ENCODE measurements around the gene PHKB. TPM values are rescaled to one million over a fixed set of nuclear protein-coding genes. Genes with fewer than 3 reads are reported as not detected.

PHKB gene
- total RNA-seq, 1 donor from 2014 or later, result 110 TPM

GRCh38 chr16:47586121-47586520 lies 125.0 kb downstream of the PHKB start:
- no peak overlapping the region for H3K4me3 Mint-ChIP-seq
- CTCF ChIA-PET, result no interaction called here
- DNase-seq, result no peak
- intact Hi-C loops (cut with micrococcal nuclease), result no loop called here
- POLR2A ChIA-PET, result no interaction called here
- no peak for TF ChIP-seq CTCF (IDR thresholded peaks at IDR 0.05)
- H3K27me3 Mint-ChIP-seq, result no peaks in the 10 kb centered on the region
- no peak overlapping the region for H3K27ac Mint-ChIP-seq
- peaks cover 64% of the 10 kb centered on the region for H3K36me3 Mint-ChIP-seq (ENCODE audit: low read depth)
- no peak for ATAC-seq (ENCODE audit: low read depth)
- H3K4me1 Mint-ChIP-seq, result peaks cover 2% of the 10 kb centered on the region
- no peaks in the 10 kb centered on the region for H3K9me3 Mint-ChIP-seq

DNA sequence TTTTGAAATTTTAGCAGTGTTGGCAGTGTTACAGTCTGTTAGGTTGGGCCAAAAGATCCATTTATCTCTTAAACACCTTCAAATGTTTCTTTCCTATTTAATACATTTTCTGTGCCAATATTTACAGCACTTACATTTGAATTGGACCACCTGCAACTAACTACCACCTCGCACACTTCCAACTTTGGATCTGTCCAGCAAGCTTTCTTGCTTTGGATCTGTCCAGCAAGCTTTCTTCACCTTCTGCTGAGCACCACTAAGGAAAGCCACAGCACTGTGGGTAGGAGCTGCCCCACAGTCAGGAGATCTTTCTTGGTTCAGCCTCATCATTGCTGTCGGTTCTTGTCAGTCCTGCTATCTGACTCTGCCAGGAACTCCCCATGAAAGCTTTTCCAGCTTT lies 129.3 kb downstream of the PHKB start:
- no peak for TF ChIP-seq CTCF (IDR thresholded peaks at IDR 0.05)
- intact Hi-C loops (cut with micrococcal nuclease), result no loop called here
- Mint-ChIP-seq H3K27ac (no peak overlapping the region), H3K36me3 (ENCODE audit: low read depth) (peaks cover 63% of the 10 kb centered on the region), H3K4me1 (no peaks in the 10 kb centered on the region), H3K4me3 (no peak overlapping the region), H3K9me3 (no peaks in the 10 kb centered on the region), H3K27me3 (no peaks in the 10 kb centered on the region)
- ATAC-seq (ENCODE audit: low read depth), result no peak
- CTCF ChIA-PET, result no interaction called here
- POLR2A ChIA-PET, result no interaction called here
- DNase-seq, result no peak

DNA sequence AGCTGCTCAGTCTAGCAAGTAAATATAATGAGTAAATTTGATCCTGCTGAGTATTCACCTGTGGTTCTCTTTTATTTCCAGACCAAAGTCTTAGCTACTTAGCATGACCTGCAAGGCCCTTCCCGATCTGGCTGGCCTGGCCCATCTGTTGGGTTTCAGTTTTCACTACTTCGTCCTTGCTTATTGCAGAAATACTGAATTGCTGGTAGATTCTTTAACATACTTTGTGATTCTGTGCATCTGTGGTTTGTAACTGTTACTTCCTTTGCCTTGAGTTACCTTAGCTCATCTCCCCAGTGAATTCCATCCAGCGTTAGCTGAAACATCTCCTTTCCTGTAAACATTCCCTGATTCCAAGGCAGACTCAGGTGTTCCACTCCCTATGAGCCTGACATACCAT lies 131.1 kb downstream of the PHKB start:
- intact Hi-C loops (cut with micrococcal nuclease), result loop anchor here (2.0 kb wide), 1 partner anchor 13 kb away; no protein-coding TSS in a partner anchor
- no peak for ATAC-seq (ENCODE audit: low read depth)
- CTCF ChIA-PET, result no interaction called here
- Mint-ChIP-seq H3K27me3 (no peaks in the 10 kb centered on the region), H3K4me3 (no peak overlapping the region), H3K27ac (no peak overlapping the region), H3K36me3 (ENCODE audit: low read depth) (peaks cover 69% of the 10 kb centered on the region), H3K9me3 (no peaks in the 10 kb centered on the region), H3K4me1 (no peaks in the 10 kb centered on the region)
- DNase-seq, result no peak
- POLR2A ChIA-PET, result no interaction called here
- TF ChIP-seq CTCF (IDR thresholded peaks at IDR 0.05), result no peak

DNA sequence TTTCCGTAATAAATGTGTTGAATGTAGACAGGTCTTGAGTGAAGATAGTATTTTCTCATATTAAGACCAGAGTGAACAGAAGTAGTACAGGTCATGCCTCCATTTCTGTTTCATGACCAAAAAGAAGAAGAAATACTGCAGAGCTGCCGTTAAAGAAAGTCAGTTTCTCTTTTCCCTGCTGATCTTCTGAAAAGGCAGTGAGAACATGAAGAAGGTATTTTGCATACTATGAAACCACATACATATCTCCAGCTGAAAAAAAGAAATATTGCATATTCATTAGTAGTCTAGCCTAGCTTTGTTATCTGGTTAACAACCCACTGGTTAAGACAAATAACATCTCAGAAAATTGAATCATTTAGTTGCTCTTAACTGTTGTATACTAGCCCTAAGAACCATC lies 138.4 kb downstream of the PHKB start:
- H3K9me3 Mint-ChIP-seq, result no peaks in the 10 kb centered on the region
- no peaks in the 10 kb centered on the region for H3K27me3 Mint-ChIP-seq
- CTCF ChIA-PET, result no interaction called here
- peak; percentile 57 for ATAC-seq (ENCODE audit: low read depth)
- no peak overlapping the region for H3K4me3 Mint-ChIP-seq
- peaks cover 16% of the 10 kb centered on the region for H3K4me1 Mint-ChIP-seq
- POLR2A ChIA-PET, result interaction anchor here (1.1 to 2.0 kb wide), 3 partner anchors 19 to 626 kb away, joined by 3 to 9 read pairs (median 4); partner anchors contain the start of genes ITFG1 and PHKB
- DNase-seq, result no peak
- intact Hi-C loops (cut with micrococcal nuclease), result loop anchor here (5.0 kb wide), 1 partner anchor 137 kb away; the partner anchor contains the start of genes ITFG1 and PHKB
- peaks cover 58% of the 10 kb centered on the region for H3K36me3 Mint-ChIP-seq (ENCODE audit: low read depth)
- TF ChIP-seq CTCF (IDR thresholded peaks at IDR 0.05), result no peak
- peak overlapping the region; percentile 69 for H3K27ac Mint-ChIP-seq

DNA sequence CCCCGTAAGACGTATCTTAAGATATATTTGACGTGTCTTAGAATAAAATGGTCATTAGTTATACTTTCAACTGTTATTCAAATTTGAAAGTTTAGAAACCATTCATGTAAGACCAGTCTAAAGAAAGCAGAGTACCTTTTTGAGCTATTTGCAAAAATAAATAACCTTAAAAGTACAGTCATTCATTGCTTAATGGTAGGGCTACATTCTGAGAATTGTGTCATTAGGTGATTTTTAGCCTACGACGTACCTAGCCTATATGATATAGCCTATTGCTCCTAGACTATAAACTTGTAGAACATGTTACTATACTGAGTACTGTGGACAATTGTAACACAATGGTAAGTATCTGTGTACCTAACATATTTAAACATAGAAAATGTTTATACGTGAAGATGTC lies 139.2 kb downstream of the PHKB start:
- no peaks in the 10 kb centered on the region for H3K27me3 Mint-ChIP-seq
- intact Hi-C loops (cut with micrococcal nuclease), result no loop called here
- no peaks in the 10 kb centered on the region for H3K9me3 Mint-ChIP-seq
- DNase-seq (no peak), ATAC-seq (ENCODE audit: low read depth) (no peak)
- H3K27ac Mint-ChIP-seq, result no peak overlapping the region
- ChIA-PET CTCF (no interaction called here), POLR2A (interaction anchor here (1.4 to 2.0 kb wide), 2 partner anchors 139 to 626 kb away, joined by 4 to 9 read pairs; partner anchors contain the start of genes ITFG1 and PHKB)
- no peak for TF ChIP-seq CTCF (IDR thresholded peaks at IDR 0.05)
- peaks cover 16% of the 10 kb centered on the region for H3K4me1 Mint-ChIP-seq
- H3K36me3 Mint-ChIP-seq (ENCODE audit: low read depth), result peaks cover 53% of the 10 kb centered on the region
- H3K4me3 Mint-ChIP-seq, result no peak overlapping the region
